K562 (cell line): ENCODE measurements around the gene CDK14. TPM values are rescaled to one million over a fixed set of nuclear protein-coding genes. Genes with fewer than 3 reads are reported as not detected.

Experiments
- ATAC-seq: fragments of 200-7000 bp; cut with Tn5 transposase; 3 replicates; pipeline ENCODE4 v1.9.1; 2020; ENCODE audit warnings: moderate library complexity
- BruUV-seq: library from RNA; stranded (reverse); fragments of 400-500 nt; replicated peaks from 2 replicates; lab custom pipeline; 2021; lab: Mats Ljungman, UMichigan
- CTCF ChIA-PET: fragments of 300-600 bp; formaldehyde crosslinking; extraction: SDS; loops from one replicate; lab custom pipeline; 2021; ENCODE audit warnings: low intra/inter-chr PET ratio; lab: Yijun Ruan, JAX
- POLR2A ChIA-PET: fragments of 300-600, 350-650 bp; sonication (Branson Sonifier 250); formaldehyde crosslinking; extraction: SDS; loops from one replicate; lab custom pipeline; 2021; ENCODE audit warnings: antibody characterized with exemption, inconsistent platforms; lab: Yijun Ruan, JAX
- DNase-seq, 4 experiments: peaks; one replicate each; pipeline versions ENCODE4 v3.0.0 to v3.0.0-alpha.2; 2011 to 2018; ENCODE audit warnings: low spot score in 3 of 4, mixed read lengths in 3 of 4; ENCODE audit errors: extremely low read depth in 1 of 4
- FAIRE-seq: peaks from 2 replicates; lab custom pipeline; 2011; peaks lifted over from hg19 to GRCh38; lab: Jason Lieb, UNC
- H2AFZ ChIP-seq: 2 replicates; pipeline ENCODE4 v1.6.0; 2011; ENCODE audit warnings: low read depth, low read length, control low read depth, inconsistent platforms
- H3K27ac ChIP-seq: fragments of 200-600 bp; 3 replicates; pipeline ENCODE4 v1.8.0; 2011; ENCODE audit warnings: low read depth, mild to moderate bottlenecking, control low read depth, inconsistent platforms, low read length, moderate library complexity, mixed read lengths; ENCODE audit errors: extremely low read depth
- H3K27me3 ChIP-seq, 2 experiments: fragments of 300-600 bp in 1 of 2; 2 replicates in 1 of 2; 3 replicates in 1 of 2; pipeline versions ENCODE4 v1.6.0 to v1.8.0; 2011; ENCODE audit warnings: inconsistent platforms in 2 of 2, low read length in 2 of 2, mild to moderate bottlenecking in 1 of 2, mixed read lengths in 1 of 2, moderate library complexity in 1 of 2; ENCODE audit not compliant: control insufficient read depth in 2 of 2, insufficient read depth in 2 of 2
- H3K36me3 ChIP-seq: fragments of 300-600 bp; 3 replicates; pipeline ENCODE4 v1.8.0; 2011; ENCODE audit warnings: mild to moderate bottlenecking, low read length, inconsistent platforms; ENCODE audit not compliant: control insufficient read depth, insufficient read depth
- H3K4me1 ChIP-seq, 2 experiments: fragments of 200-600 bp in 1 of 2; replicated peaks in 1 of 2; 2 replicates in 1 of 2; 3 replicates in 1 of 2; pipeline versions ENCODE4 v1.5.1 to v1.8.0; 2011; ENCODE audit warnings: inconsistent platforms in 2 of 2, low read length in 2 of 2, mild to moderate bottlenecking in 1 of 2, mixed read lengths in 1 of 2, moderate library complexity in 1 of 2; ENCODE audit not compliant: control insufficient read depth in 2 of 2, insufficient read depth in 2 of 2
- H3K4me2 ChIP-seq: 2 replicates; pipeline ENCODE4 v1.6.1; 2011; ENCODE audit warnings: low read length, control low read depth, inconsistent platforms, mixed read lengths; ENCODE audit not compliant: insufficient read depth
- H3K4me3 ChIP-seq: fragments of 200-600 bp; sonication (generic), shearing (Covaris generic); 2 replicates; pipeline ENCODE4 v1.5.1; 2016; ENCODE audit warnings: control low read depth, inconsistent platforms
- H3K79me2 ChIP-seq: fragments of 200-600 bp; 3 replicates; pipeline ENCODE4 v1.8.0; 2011; ENCODE audit warnings: low read length, inconsistent platforms; ENCODE audit not compliant: control insufficient read depth, insufficient read depth
- H3K9ac ChIP-seq, 2 experiments: 2 replicates each; pipeline versions ENCODE4 v1.6.0 to v1.6.1; 2011; ENCODE audit warnings: low read depth in 2 of 2, low read length in 2 of 2, control low read depth in 1 of 2, inconsistent platforms in 1 of 2, mild to moderate bottlenecking in 1 of 2, mixed read lengths in 1 of 2; ENCODE audit not compliant: insufficient read depth in 1 of 2
- H3K9me1 ChIP-seq: one replicate; pipeline ENCODE4 v1.6.0; 2011; ENCODE audit warnings: inconsistent platforms, mild to moderate bottlenecking, low read length, moderate library complexity; ENCODE audit not compliant: control insufficient read depth, insufficient read depth
- H3K9me3 ChIP-seq: replicated peaks from 2 replicates; pipeline ENCODE4 v1.5.1; 2011; ENCODE audit warnings: low read depth, low read length, inconsistent platforms; ENCODE audit not compliant: control insufficient read depth, insufficient read depth
- H4K20me1 ChIP-seq: replicated peaks from 2 replicates; pipeline ENCODE4 v1.6.1; 2011; ENCODE audit warnings: low read length, inconsistent platforms, mixed read lengths; ENCODE audit not compliant: control insufficient read depth, insufficient read depth
- CEBPG ChIP-seq, 3 experiments: fragments of 200-800 bp in 1 of 3; sonication (Bioruptor generic) in 1 of 3; sonication (generic) in 1 of 3; formaldehyde crosslinking in 1 of 3; IDR thresholded peaks in 2 of 3; conservative IDR thresholded peaks in 1 of 3; 2 replicates each; pipeline versions ENCODE4 v1.6.1 to v1.8.0; 2016 to 2022; ENCODE audit warnings: missing compliant biosample characterization in 2 of 3, missing genetic modification characterization in 2 of 3, mild to moderate bottlenecking in 1 of 3, missing genetic modification reagents in 1 of 3
- GABPA ChIP-seq: fragments of 200-800 bp; sonication (Bioruptor generic); conservative IDR thresholded peaks from 2 replicates; pipeline ENCODE4 v1.6.1; 2016; ENCODE audit warnings: low read depth, missing genetic modification characterization, missing compliant biosample characterization
- GABPB2 ChIP-seq: fragments of 250-450 bp; sonication (Bioruptor Pico); conservative IDR thresholded peaks from 2 replicates; pipeline ENCODE4 v1.5.1; 2021; ENCODE audit warnings: mild to moderate bottlenecking
- L3MBTL2 ChIP-seq: fragments of 450-650 bp; IDR thresholded peaks from 2 replicates; pipeline ENCODE4 v1.6.1; 2016; ENCODE audit warnings: mild to moderate bottlenecking, moderate library complexity
- PRPF4 ChIP-seq: fragments of 200-400 bp; formaldehyde crosslinking; IDR thresholded peaks from one replicate; pipeline ENCODE4 v1.6.1; 2017; ENCODE audit warnings: low read length, low read depth, mild to moderate bottlenecking; ENCODE audit not compliant: insufficient read depth, poor library complexity, severe bottlenecking
- PTBP1 ChIP-seq: fragments of 200-400 bp; formaldehyde crosslinking; IDR thresholded peaks from 2 replicates; pipeline ENCODE4 v1.6.1; 2017; ENCODE audit warnings: low read depth, low read length
- RBBP5 ChIP-seq: fragments of 200-600 bp; sonication (generic); IDR thresholded peaks from 2 replicates; pipeline ENCODE4 v1.6.1; 2012; ENCODE audit warnings: borderline replicate concordance, mild to moderate bottlenecking, low read length, control low read depth, inconsistent platforms; ENCODE audit not compliant: insufficient read depth, poor library complexity, severe bottlenecking
- RBM34 ChIP-seq: fragments of 200-400 bp; formaldehyde crosslinking; IDR thresholded peaks from 2 replicates; pipeline ENCODE4 v1.6.1; 2018; ENCODE audit warnings: low read length, borderline replicate concordance; ENCODE audit not compliant: insufficient read depth
- SUPT5H ChIP-seq: fragments of 450-650 bp; IDR thresholded peaks from 2 replicates; pipeline ENCODE4 v1.6.1; 2016
- ZBTB34 ChIP-seq: fragments of 250-450 bp; sonication (Bioruptor Pico); IDR thresholded peaks from 2 replicates; pipeline ENCODE4 v1.8.0; 2021; ENCODE audit warnings: mild to moderate bottlenecking, moderate library complexity
- ZFP36 ChIP-seq: fragments of 150-350 bp; IDR thresholded peaks from 2 replicates; pipeline ENCODE4 v1.6.1; 2018; ENCODE audit warnings: low read length, low read depth; ENCODE audit not compliant: partially characterized antibody
- ZNF507 ChIP-seq: conservative IDR thresholded peaks from 2 replicates; pipeline ENCODE4 v1.6.1; 2017; ENCODE audit warnings: missing genetic modification characterization, missing compliant biosample characterization
- ZNF584 ChIP-seq: fragments of 200-800 bp; sonication (Bioruptor generic); IDR thresholded peaks from 2 replicates; pipeline ENCODE4 v1.6.1; 2016; ENCODE audit warnings: low read depth, mild to moderate bottlenecking, missing genetic modification characterization, missing compliant biosample characterization
- ZNF740 ChIP-seq, 3 experiments: fragments of 200-800 bp in 1 of 3; sonication (Bioruptor generic) in 1 of 3; sonication (generic) in 1 of 3; formaldehyde crosslinking in 1 of 3; IDR thresholded peaks; 2 replicates each; pipeline versions ENCODE4 v1.6.1 to v1.8.0; 2016 to 2022; ENCODE audit warnings: mild to moderate bottlenecking in 2 of 3, missing compliant biosample characterization in 2 of 3, missing genetic modification characterization in 2 of 3, missing genetic modification reagents in 1 of 3
- ZSCAN29 ChIP-seq: fragments of 450-650 bp; IDR thresholded peaks from 2 replicates; pipeline ENCODE4 v1.6.1; 2017
- WGBS: fragments of 100-300 bp; shearing (Covaris generic); methylation state at CpG from one replicate; pipeline ENCODE4 v1.1.6; 2016; ENCODE audit warnings: low coverage, mixed read lengths; ENCODE audit not compliant: insufficient coverage; ENCODE audit errors: missing lambda C conversion rate; 5-methylcytosine and 5-hydroxymethylcytosine counted together
- in situ Hi-C: fragments of 300-500 bp; cut with MboI; formaldehyde crosslinking; loops from 4 replicates; pipeline ENCODE4 v1.15.0; 2018; ENCODE audit warnings: inconsistent platforms, mixed read lengths
- intact Hi-C: fragments of 100-400 bp; cut with micrococcal nuclease; formaldehyde crosslinking; loops from 2 replicates; pipeline ENCODE4 v1.14.2; 2022
- polyA plus RNA-seq, 8 experiments: library from polyadenylated mRNA; depleted of rRNA in 4 of 8; stranded (reverse) in 5 of 8; unstranded in 3 of 8; fragments of >200 nt; fragmentation: Nextera tagmentation in 2 of 8; fragmentation: Illumina TruSeq in 1 of 8; extraction: Ambion mirVana in 2 of 8; extraction: Trizol in 1 of 8; gene quantifications; 2 replicates each; pipeline versions ENCODE4 v1.2.1 to v1.2.3, GENCODE V29; 2011 to 2014; ENCODE audit warnings: inconsistent platforms in 1 of 8, missing spikeins in 1 of 8
- total RNA-seq, 7 experiments: library from RNA; depleted of rRNA in 6 of 7; stranded (reverse); fragments of >200 nt in 6 of 7; fragmentation: Illumina TruSeq in 2 of 7; extraction: Trizol in 2 of 7; gene quantifications; 2 replicates each; pipeline versions ENCODE4 v1.2.1 to v1.2.3, GENCODE V29; 2011 to 2021; ENCODE audit warnings: low replicate concordance in 1 of 7

CDK14 gene
- total and polyA plus RNA-seq, 9 of the 15 experiments (the other 6 are each of a cell fraction or from before 2014, with no cell fraction given), result 0.03 to 0.91 (median 0.16) TPM

GRCh38 chr7:90723233-90723632 is 127.1 kb downstream of the CDK14 start:
- no peak for ATAC-seq
- Histone ChIP-seq H3K9me1 (no peaks in the 10 kb centered on the region), H3K27me3 (no peaks in the 10 kb centered on the region), H4K20me1 (no peaks in the 10 kb centered on the region), H3K4me2 (no peak overlapping the region), H2AFZ (no peak overlapping the region), H3K9ac (no peak overlapping the region), H3K9me3 (no peaks in the 10 kb centered on the region), H3K4me1 (no peaks in the 10 kb centered on the region), H3K79me2 (no peaks in the 10 kb centered on the region), H3K36me3 (no peaks in the 10 kb centered on the region), H3K4me3 (no peak overlapping the region), H3K27ac (no peak overlapping the region)
- no peak for DNase-seq
- intact Hi-C loops (no loop called here), in situ Hi-C loops (no loop called here)
- 3% methylated on average over 2 of the region's 2 CpGs for WGBS
- TF ChIP-seq SUPT5H (no peak), ZFP36 (no peak), ZBTB34 (CRISPR knock-in tag) (no peak), ZNF740 (CRISPR knock-in tag; IDR thresholded peaks at IDR 0.05) (no peak), ZNF740 (tag; IDR thresholded peaks at IDR 0.05) (no peak), PTBP1 (no peak), ZNF584 (CRISPR knock-in tag) (no peak), ZSCAN29 (no peak), RBM34 (no peak), PRPF4 (no peak), GABPB2 (CRISPR knock-in tag) (no peak), GABPA (tag) (no peak), RBBP5 (no peak), L3MBTL2 (no peak), ZNF507 (tag) (no peak), CEBPG (CRISPR knock-in tag; IDR thresholded peaks at IDR 0.05) (no peak), CEBPG (tag; conservative IDR thresholded peaks at IDR 0.05 in 1 of 2, IDR thresholded peaks at IDR 0.05 in 1 of 2) (no peak)
- POLR2A ChIA-PET, result interaction anchor here (0.6 kb wide), 1 partner anchor 182 kb away, joined by 3 read pairs; no protein-coding TSS in a partner anchor
- FAIRE-seq, result no peak
- no TSS peak for BruUV-seq
- CTCF ChIA-PET, result no interaction called here
